ENCODE results near the gene OR51F1. TPM values are rescaled to one million over a fixed set of nuclear protein-coding genes. Genes with fewer than 3 reads are reported as not detected.
"Not testable (repeated sequence)": the region's sequence is repeated elsewhere in the genome, so short reads cannot be mapped to it uniquely, and the experiment has no call there.

Gene OR51F1
- total and polyA plus RNA-seq, 4 donors: not detected

GRCh38 chr11:4751201-4751600, 18.5 kb downstream of the OR51F1 start:
- Histone ChIP-seq H3K36me3 (ENCODE audit: control insufficient read depth in 4 of 4, insufficient read depth in 4 of 4, low read length in 4 of 4) (no peaks in the 10 kb centered on the region), H3K4me1 (ENCODE audit: control insufficient read depth in 5 of 5, insufficient read depth in 5 of 5, low read length in 5 of 5) (peaks cover 0 to 2% (median 0%) of the 10 kb centered on the region in 5 donors), H3K4me3 (no peak overlapping the region), H3K27ac (ENCODE audit: low read depth in 1 of 2, low read length in 1 of 2) (no peak overlapping the region), H3K27me3 (ENCODE audit: control insufficient read depth in 3 of 3, insufficient read depth in 3 of 3, low read length in 2 of 3) (no peaks in the 10 kb centered on the region), H3K9me3 (ENCODE audit: control insufficient read depth in 4 of 4, insufficient read depth in 3 of 4, low read length in 3 of 4) (no peaks in the 10 kb centered on the region), H3K9ac (ENCODE audit: insufficient read depth in 1 of 2, low read length in 2 of 2) (no peak overlapping the region)
- ATAC-seq (ENCODE audit: insufficient read depth, low FRiP score): no peak
- WGBS, 2 donors: 67 to 81% methylated on average over 1 of the region's 1 CpG
- TF ChIP-seq CTCF (IDR thresholded peaks at IDR 0.05; ENCODE audit: control extremely low read depth, extremely low read depth): no peak
- DNase-seq: no peak

GRCh38 chr11:4748438-4748837, 21.3 kb downstream of the OR51F1 start:
- Histone ChIP-seq H3K36me3 (ENCODE audit: control insufficient read depth in 4 of 4, insufficient read depth in 4 of 4, low read length in 4 of 4) (no peaks in the 10 kb centered on the region), H3K4me1 (ENCODE audit: control insufficient read depth in 5 of 5, insufficient read depth in 5 of 5, low read length in 5 of 5) (peaks cover 0 to 2% (median 0%) of the 10 kb centered on the region in 5 donors), H3K9ac (ENCODE audit: insufficient read depth in 1 of 2, low read length in 2 of 2) (no peak overlapping the region), H3K27ac (ENCODE audit: low read depth in 1 of 2, low read length in 1 of 2) (no peak overlapping the region), H3K27me3 (ENCODE audit: control insufficient read depth in 3 of 3, insufficient read depth in 3 of 3, low read length in 2 of 3) (no peaks in the 10 kb centered on the region), H3K4me3 (no peak overlapping the region), H3K9me3 (ENCODE audit: control insufficient read depth in 4 of 4, insufficient read depth in 3 of 4, low read length in 3 of 4) (no peaks in the 10 kb centered on the region)
- no peak for ATAC-seq (ENCODE audit: insufficient read depth, low FRiP score)
- DNase-seq: no peak
- no peak for TF ChIP-seq CTCF (IDR thresholded peaks at IDR 0.05; ENCODE audit: control extremely low read depth, extremely low read depth)
- 74 to 79% methylated on average over 6 of the region's 6 CpGs for WGBS, 2 donors

GRCh38 chr11:4740735-4741134, 29.0 kb downstream of the OR51F1 start:
- H3K4me1 ChIP-seq (ENCODE audit: control insufficient read depth in 5 of 5, insufficient read depth in 5 of 5, low read length in 5 of 5): no peaks in the 10 kb centered on the region
- H3K36me3 ChIP-seq (ENCODE audit: control insufficient read depth in 4 of 4, insufficient read depth in 4 of 4, low read length in 4 of 4): no peaks in the 10 kb centered on the region
- H3K9ac ChIP-seq (ENCODE audit: insufficient read depth in 1 of 2, low read length in 2 of 2): no peak overlapping the region
- no peaks in the 10 kb centered on the region for H3K27me3 ChIP-seq (ENCODE audit: control insufficient read depth in 3 of 3, insufficient read depth in 3 of 3, low read length in 2 of 3)
- DNase-seq (no peak), ATAC-seq (ENCODE audit: insufficient read depth, low FRiP score) (no peak)
- no peaks in the 10 kb centered on the region for H3K9me3 ChIP-seq (ENCODE audit: control insufficient read depth in 4 of 4, insufficient read depth in 3 of 4, low read length in 3 of 4)
- H3K27ac ChIP-seq (ENCODE audit: low read depth in 1 of 2, low read length in 1 of 2): no peak overlapping the region
- no peak overlapping the region for H3K4me3 ChIP-seq
- no peak for TF ChIP-seq CTCF (IDR thresholded peaks at IDR 0.05; ENCODE audit: control extremely low read depth, extremely low read depth)
- WGBS, 2 donors: 87 to 89% methylated on average over 2 of the region's 2 CpGs

- Histone ChIP-seq H3K9me3 (ENCODE audit: control insufficient read depth in 4 of 4, insufficient read depth in 3 of 4, low read length in 3 of 4) (no peaks in the 10 kb centered on the region), H3K4me1 (ENCODE audit: control insufficient read depth in 5 of 5, insufficient read depth in 5 of 5, low read length in 5 of 5) (no peaks in the 10 kb centered on the region), H3K9ac (ENCODE audit: insufficient read depth in 1 of 2, low read length in 2 of 2) (no peak overlapping the region), H3K4me3 (no peak overlapping the region), H3K27ac (ENCODE audit: low read depth in 1 of 2, low read length in 1 of 2) (no peak overlapping the region), H3K27me3 (ENCODE audit: control insufficient read depth in 3 of 3, insufficient read depth in 3 of 3, low read length in 2 of 3) (no peaks in the 10 kb centered on the region), H3K36me3 (ENCODE audit: control insufficient read depth in 4 of 4, insufficient read depth in 4 of 4, low read length in 4 of 4) (no peaks in the 10 kb centered on the region)
- DNase-seq: no peak
- ATAC-seq (ENCODE audit: insufficient read depth, low FRiP score): no peak
- 79 to 93% methylated on average over 2 of the region's 2 CpGs for WGBS, 2 donors
- TF ChIP-seq CTCF (IDR thresholded peaks at IDR 0.05; ENCODE audit: control extremely low read depth, extremely low read depth): no peak
Observed at GRCh38 chr11:4727171-4727570, 42.6 kb downstream of the OR51F1 start.

GRCh38 chr11:4722616-4723534, 46.9 kb downstream of the OR51F1 start:
- H3K36me3 ChIP-seq (ENCODE audit: control insufficient read depth in 4 of 4, insufficient read depth in 4 of 4, low read length in 4 of 4); H3K27ac ChIP-seq (ENCODE audit: low read depth in 1 of 2, low read length in 1 of 2); H3K9ac ChIP-seq (ENCODE audit: insufficient read depth in 1 of 2, low read length in 2 of 2); H3K4me1 ChIP-seq (ENCODE audit: control insufficient read depth in 5 of 5, insufficient read depth in 5 of 5, low read length in 5 of 5); DNase-seq; ATAC-seq (ENCODE audit: insufficient read depth, low FRiP score); H3K4me3 ChIP-seq; H3K27me3 ChIP-seq (ENCODE audit: control insufficient read depth in 3 of 3, insufficient read depth in 3 of 3, low read length in 2 of 3); H3K9me3 ChIP-seq (ENCODE audit: control insufficient read depth in 4 of 4, insufficient read depth in 3 of 4, low read length in 3 of 4): not testable (repeated sequence)
- WGBS, 2 donors: 90% methylated on average over 33 of the region's 33 CpGs

Data from lung (tissue), 12 donors.